ENCODE results near the gene KRT6B. TPM values are rescaled to one million over a fixed set of nuclear protein-coding genes. Genes with fewer than 3 reads are reported as not detected.
"Not testable (repeated sequence)": the region's sequence is repeated elsewhere in the genome, so short reads cannot be mapped to it uniquely, and the experiment has no call there.

KRT6B gene
- total RNA-seq, 2 experiments from 2014 or later: not detected

DNA sequence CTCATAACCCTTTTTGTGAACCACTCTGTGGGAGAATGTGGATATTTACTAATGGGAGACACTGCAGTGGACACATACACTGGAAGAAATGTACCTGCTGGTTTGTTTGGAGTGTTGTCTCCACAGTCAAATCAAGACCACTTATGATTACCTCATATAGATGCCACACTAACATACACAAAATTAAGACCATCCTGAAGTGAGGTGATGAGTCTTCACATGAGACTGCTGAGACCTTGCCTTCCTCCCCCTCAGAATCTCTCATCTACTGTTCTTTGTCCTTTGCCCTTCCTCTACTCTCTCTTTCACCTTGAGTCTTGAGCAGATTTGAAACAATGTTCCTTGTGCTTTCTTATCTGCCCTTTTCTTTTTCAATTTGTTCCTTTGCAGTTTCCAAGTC lies 36.8 kb upstream of the KRT6B start:
- Mint-ChIP-seq H3K4me3 (no peak overlapping the region), H3K27ac (no peak overlapping the region), H3K27me3 (peaks cover 41% of the 10 kb centered on the region), H3K9me3 (peaks cover 4% of the 10 kb centered on the region), H3K4me1 (no peaks in the 10 kb centered on the region), H3K36me3 (ENCODE audit: low read depth) (no peaks in the 10 kb centered on the region)
- ChIA-PET CTCF (no interaction called here), POLR2A (no interaction called here)
- no peak for DNase-seq

DNA sequence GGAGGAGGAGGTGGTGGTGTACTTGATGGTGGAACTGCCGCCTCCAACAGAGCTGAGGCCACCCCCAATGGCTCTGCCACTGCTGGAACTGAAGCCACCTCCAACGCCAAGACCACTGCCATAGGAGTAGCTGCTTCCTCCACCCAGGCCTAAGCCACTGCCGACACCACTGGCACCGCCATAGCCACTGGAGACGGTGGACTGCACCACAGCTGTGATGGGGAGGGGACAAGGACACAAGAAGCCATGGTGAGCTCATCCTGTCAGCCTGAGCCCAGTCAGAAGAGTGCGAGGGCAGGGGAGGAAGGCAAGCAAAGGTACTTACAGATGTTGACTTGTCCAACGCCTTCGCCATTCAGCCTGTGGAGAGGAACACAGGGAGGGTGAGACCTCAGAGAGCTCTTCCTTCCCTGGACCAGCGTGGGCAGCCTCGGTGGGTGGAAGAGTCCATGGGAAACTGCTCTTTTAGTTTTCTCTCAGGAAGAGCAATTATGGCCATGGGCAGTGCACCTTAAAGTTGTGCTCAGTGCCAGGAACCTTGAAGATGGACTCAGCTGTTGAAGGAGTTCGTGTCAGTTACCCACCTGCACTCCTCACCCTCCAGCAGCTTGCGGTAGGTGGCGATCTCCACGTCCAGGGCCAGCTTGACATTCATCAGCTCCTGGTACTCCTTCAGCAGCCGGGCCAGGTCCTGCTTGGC lies 35.9 kb upstream of the KRT6B start:
- H3K27me3 Mint-ChIP-seq: peaks cover 49% of the 10 kb centered on the region
- H3K4me1 Mint-ChIP-seq; POLR2A ChIA-PET; DNase-seq; H3K36me3 Mint-ChIP-seq (ENCODE audit: low read depth); H3K27ac Mint-ChIP-seq; H3K9me3 Mint-ChIP-seq; CTCF ChIA-PET; H3K4me3 Mint-ChIP-seq: not testable (repeated sequence)

DNA sequence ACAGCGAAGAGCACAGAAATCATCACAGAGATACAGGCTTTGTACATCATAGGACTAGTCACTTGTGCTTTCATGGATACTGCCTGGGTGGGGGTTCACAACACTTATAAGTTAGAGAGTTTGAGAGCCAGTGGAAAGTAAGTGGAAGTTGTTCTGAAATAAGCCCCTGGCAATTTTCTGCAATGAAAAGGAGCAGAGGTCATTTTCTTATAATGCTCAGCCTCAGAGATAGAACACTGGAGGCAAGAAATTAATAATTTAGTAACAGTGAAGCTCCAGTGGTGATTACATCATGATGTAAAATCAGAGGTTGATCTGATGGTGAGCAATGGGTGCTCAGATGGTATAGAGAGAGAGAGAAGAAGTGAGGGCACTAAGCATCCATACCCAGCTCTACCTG lies 35.3 kb upstream of the KRT6B start:
- H3K27me3 Mint-ChIP-seq: peaks cover 54% of the 10 kb centered on the region

DNA sequence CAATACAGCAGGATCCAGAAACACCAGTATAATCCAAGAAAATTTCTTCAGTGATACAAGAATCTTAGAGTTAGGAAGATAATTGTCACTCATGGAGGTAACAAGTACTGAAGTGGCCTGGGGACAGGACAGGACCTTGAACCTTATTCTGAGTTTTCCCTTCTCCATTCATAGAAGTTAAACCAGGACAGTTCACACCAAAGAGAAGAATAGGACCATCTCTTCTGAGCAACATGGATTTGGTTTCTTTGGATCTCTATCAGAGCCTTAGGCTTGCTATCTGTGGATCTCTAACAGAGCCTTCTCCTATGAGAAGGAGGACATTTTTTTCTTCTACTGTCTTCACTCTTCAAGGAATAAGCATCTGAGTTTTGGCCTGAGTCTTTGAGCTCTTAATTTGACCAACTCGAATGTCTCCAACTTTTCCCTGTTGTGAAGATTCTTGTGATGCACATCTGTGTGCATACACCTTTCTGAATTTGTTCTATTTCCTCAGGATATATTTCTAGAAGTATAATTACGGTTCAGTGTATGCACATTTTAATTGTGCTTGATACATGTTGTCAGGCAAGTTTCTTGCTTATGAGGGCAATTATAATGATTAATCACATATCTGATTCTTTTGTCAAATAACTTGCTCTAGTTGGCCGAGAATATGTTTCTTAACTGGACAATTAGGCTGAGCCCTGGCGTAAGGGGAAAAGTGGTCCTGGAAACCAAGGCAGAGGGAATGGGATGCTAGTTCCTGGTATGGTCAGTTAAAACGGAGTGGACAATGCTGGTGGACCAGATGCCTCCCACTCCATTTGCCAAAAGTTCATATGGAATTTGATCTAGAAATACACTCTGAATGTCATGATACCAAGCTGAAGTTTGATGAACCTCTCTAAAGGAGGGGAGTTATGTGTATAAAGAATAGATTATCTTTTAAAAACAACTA lies 34.5 kb upstream of the KRT6B start:
- Mint-ChIP-seq H3K4me1 (no peaks in the 10 kb centered on the region), H3K27me3 (peaks cover 57% of the 10 kb centered on the region), H3K4me3 (no peak overlapping the region), H3K27ac (no peak overlapping the region), H3K9me3 (peaks cover 4% of the 10 kb centered on the region), H3K36me3 (ENCODE audit: low read depth) (no peaks in the 10 kb centered on the region)
- ChIA-PET POLR2A (no interaction called here), CTCF (no interaction called here)
- DNase-seq: no peak

More for the DNA sequence above, 35.3 kb upstream of the KRT6B start:
- H3K9me3 Mint-ChIP-seq: peaks cover 4% of the 10 kb centered on the region
- CTCF ChIA-PET: no interaction called here
- DNase-seq: no peak
- H3K36me3 Mint-ChIP-seq (ENCODE audit: low read depth): no peaks in the 10 kb centered on the region
- POLR2A ChIA-PET: no interaction called here
- no peak overlapping the region for H3K4me3 Mint-ChIP-seq
- no peaks in the 10 kb centered on the region for H3K4me1 Mint-ChIP-seq
- H3K27ac Mint-ChIP-seq: no peak overlapping the region

DNA sequence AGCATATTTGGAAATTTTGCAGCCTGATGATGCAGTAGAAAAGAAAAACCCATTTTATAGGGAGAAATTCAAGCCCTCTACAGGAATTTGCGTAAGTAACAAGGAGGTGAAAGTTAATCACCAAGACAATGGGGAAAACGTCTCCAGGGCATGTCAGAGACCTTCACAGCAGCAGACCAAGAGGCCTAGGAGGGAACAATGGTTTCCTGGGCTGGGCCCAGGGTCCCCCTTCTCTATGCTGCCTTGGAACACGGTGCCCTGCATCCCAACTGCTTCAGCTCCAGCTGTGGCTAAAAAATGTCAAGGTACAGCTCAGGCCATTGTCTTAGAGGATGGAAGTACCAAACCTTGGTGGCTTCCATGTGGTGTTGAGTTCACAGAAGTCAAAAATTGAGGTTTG lies 28.1 kb upstream of the KRT6B start:
- Mint-ChIP-seq H3K36me3 (ENCODE audit: low read depth) (no peaks in the 10 kb centered on the region), H3K4me1 (no peaks in the 10 kb centered on the region), H3K4me3 (no peak overlapping the region), H3K27me3 (peaks cover 47% of the 10 kb centered on the region), H3K27ac (no peak overlapping the region), H3K9me3 (peaks cover 11% of the 10 kb centered on the region)
- ChIA-PET POLR2A (no interaction called here), CTCF (no interaction called here)
- no peak for DNase-seq

DNA sequence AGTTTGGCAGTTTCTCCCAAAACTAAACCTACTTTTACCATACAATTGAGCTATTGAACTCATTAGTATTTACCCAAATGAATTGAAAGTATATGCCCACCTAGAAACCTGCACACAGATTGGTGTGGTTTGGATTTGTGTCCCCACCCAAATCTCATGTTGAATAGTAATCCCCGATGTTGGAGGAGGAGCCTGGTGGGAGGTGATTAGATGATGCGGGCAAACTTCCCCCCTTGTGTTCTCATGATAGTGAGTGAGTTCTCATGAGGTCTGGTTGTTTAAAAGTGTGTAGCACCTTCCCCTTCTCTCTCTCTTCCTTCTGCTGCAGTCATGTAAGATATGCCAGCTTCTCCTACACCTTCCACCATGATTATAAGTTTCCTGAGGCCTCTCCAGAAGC lies 25.7 kb upstream of the KRT6B start:
- DNase-seq: no peak
- H3K27ac Mint-ChIP-seq: no peak overlapping the region
- H3K9me3 Mint-ChIP-seq: peaks cover 8% of the 10 kb centered on the region
- POLR2A ChIA-PET: no interaction called here
- H3K4me3 Mint-ChIP-seq: no peak overlapping the region
- CTCF ChIA-PET: no interaction called here
- H3K27me3 Mint-ChIP-seq: peaks cover 31% of the 10 kb centered on the region
- no peaks in the 10 kb centered on the region for H3K36me3 Mint-ChIP-seq (ENCODE audit: low read depth)
- H3K4me1 Mint-ChIP-seq: no peaks in the 10 kb centered on the region

DNA sequence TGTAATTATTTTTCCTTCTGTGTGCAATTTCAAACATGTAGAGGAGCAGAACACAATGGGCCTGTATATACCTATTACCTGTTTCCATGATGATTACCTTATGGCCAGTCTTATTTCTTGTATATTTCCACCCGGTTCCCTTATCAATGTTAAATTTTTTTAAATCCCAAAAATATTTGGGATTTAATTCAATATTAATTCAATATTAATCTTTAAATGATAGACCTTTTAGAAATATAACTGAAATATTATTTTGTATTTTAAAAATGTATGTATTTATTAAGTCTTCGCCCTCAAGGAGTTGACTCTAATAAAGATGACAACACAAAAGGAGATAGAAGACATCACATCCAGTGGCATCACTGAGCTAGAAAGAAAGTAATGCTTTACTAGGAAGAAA lies 22.3 kb upstream of the KRT6B start:
- H3K4me3 Mint-ChIP-seq: no peak overlapping the region
- POLR2A ChIA-PET: no interaction called here
- H3K36me3 Mint-ChIP-seq (ENCODE audit: low read depth): no peaks in the 10 kb centered on the region
- no peak overlapping the region for H3K27ac Mint-ChIP-seq
- CTCF ChIA-PET: no interaction called here
- DNase-seq: no peak
- peaks cover 17% of the 10 kb centered on the region for H3K27me3 Mint-ChIP-seq
- H3K4me1 Mint-ChIP-seq: no peaks in the 10 kb centered on the region
- H3K9me3 Mint-ChIP-seq: peaks cover 4% of the 10 kb centered on the region

DNA sequence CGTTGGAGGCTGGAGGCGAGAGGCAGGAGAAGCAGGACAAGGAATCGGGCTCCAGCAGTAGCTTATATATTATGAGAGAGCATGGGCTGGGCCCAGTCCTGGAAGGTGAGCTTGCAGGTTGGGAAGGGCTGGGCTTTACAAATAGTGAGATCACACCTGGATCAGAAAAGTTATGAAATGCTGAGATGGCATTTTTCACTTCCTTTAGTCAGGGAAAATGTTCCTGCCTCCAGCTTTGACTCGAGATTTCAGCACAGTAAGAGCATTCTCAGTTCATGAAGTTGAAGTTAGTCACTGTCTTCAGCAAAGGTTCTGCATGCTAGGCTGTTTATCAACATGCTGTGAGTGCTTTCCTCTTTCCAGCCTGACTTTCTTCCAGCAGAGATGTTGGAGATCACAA lies 21.8 kb upstream of the KRT6B start, which contains the start of gene KRT6C:
Gene KRT6C, minus strand, starts transcription at position 38 of the 400 bp plus-strand sequence. CDS start 68 bp downstream, outside the sequence.
- CTCF ChIA-PET: no interaction called here
- DNase-seq: no peak
- no peak within 1 kb of the TSS for H3K4me3 Mint-ChIP-seq
- peaks cover under 1% of the 10 kb centered on the region for H3K9me3 Mint-ChIP-seq
- H3K36me3 Mint-ChIP-seq (ENCODE audit: low read depth): no peaks in the 10 kb centered on the region
- H3K4me1 Mint-ChIP-seq: no peaks in the 10 kb centered on the region
- H3K27me3 Mint-ChIP-seq: peaks cover 17% of the 10 kb centered on the region
- H3K27ac Mint-ChIP-seq: no peak within 1 kb of the TSS
- POLR2A ChIA-PET: no interaction called here

DNA sequence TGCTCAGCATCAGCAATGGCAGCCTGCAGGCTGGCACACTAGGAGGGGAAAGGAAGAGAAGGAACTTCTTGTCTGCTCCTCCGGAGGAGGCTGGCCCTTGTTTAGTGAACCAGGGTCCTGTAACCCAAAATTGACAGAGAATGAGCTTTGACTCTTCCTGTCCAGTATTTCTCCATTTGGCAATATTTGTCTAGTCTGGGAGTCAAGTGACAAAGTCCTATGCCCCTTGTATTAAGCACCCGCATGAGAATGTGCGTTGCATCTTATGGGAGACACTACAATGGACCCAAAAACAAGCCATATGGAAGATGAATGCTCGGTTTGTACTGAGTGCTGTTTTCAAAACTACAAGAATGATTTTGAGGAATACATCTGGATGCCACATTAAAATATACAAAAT lies 17.9 kb upstream of the KRT6B start:
- POLR2A ChIA-PET: no interaction called here
- Mint-ChIP-seq H3K36me3 (ENCODE audit: low read depth) (no peaks in the 10 kb centered on the region), H3K27me3 (peaks cover 8% of the 10 kb centered on the region), H3K4me3 (no peak overlapping the region), H3K27ac (no peak overlapping the region), H3K4me1 (no peaks in the 10 kb centered on the region), H3K9me3 (no peaks in the 10 kb centered on the region)
- CTCF ChIA-PET: interaction anchor here (0.7 kb wide), 1 partner anchor 19 kb away, joined by 3 read pairs; no protein-coding TSS in a partner anchor
- DNase-seq: no peak

DNA sequence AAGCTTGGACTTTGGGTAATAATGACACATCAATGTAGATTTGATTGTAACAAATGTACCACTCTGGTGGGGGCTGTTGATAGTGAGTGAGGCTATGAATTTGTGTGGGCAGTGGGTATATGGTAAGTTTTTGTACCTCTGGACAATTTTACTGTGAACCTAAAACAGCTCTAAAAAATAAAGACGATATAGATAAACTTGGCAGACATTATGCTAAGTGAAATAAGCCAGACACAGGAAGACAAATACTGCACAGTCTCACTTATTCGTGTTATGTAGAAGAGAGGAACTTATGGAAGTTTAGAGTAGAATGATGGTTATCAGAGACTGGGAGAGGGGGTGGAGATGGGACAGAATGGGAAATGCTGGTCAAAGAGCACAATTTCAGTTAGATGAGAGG lies 13.0 kb upstream of the KRT6B start:
- Mint-ChIP-seq H3K27me3 (peaks cover 19% of the 10 kb centered on the region), H3K9me3 (no peaks in the 10 kb centered on the region), H3K4me1 (no peaks in the 10 kb centered on the region), H3K4me3 (no peak overlapping the region), H3K27ac (no peak overlapping the region), H3K36me3 (ENCODE audit: low read depth) (no peaks in the 10 kb centered on the region)
- CTCF ChIA-PET: interaction anchor here (1.0 kb wide), 1 partner anchor 933 kb away, joined by 3 read pairs; no protein-coding TSS in a partner anchor
- POLR2A ChIA-PET: no interaction called here
- no peak for DNase-seq

DNA sequence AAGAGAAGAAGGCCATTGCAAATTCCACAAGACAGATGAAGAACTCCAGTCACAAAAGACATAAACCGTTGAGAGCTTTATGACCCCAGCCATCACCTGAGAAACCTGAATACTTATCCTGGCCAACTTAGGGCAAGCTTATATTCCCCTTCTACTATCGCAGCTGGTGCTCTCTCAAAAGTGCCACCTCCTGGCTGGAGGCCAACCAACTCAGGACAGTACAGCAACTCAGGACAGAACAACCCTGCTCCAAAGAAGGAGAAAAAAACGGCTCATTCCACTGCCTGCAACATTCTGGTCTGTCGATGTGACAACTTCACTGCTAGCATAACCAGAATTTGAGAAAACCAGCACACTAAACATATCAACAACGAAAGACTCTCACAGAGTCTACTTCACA lies 9.7 kb upstream of the KRT6B start:
- Mint-ChIP-seq H3K4me3 (no peak overlapping the region), H3K27ac (no peak overlapping the region), H3K9me3 (no peaks in the 10 kb centered on the region), H3K4me1 (no peaks in the 10 kb centered on the region), H3K36me3 (ENCODE audit: low read depth) (no peaks in the 10 kb centered on the region), H3K27me3 (peaks cover 31% of the 10 kb centered on the region)
- no peak for DNase-seq
- ChIA-PET CTCF (interaction anchor here (1.6 kb wide), 1 partner anchor 240 kb away, joined by 3 read pairs; no protein-coding TSS in a partner anchor), POLR2A (no interaction called here)

DNA sequence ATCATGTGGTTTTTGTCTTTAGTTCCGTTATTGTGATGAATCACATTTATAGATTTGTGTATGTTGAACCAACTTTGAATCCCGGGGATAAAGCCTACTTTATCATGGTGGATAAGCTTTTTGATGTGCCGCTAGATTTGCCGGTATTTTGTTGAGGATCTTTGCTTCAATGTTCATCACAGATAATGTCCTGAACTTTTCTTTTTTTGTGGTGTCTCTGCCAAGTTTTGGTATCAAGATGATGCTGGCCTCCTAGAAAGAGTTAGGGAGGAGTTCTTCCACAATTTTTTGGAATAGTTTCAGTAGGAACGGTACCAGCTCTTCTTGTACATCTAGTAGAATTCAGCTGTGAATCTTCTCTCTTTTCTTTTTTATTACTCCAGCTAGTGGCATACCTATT lies 6.9 kb upstream of the KRT6B start:
- Mint-ChIP-seq H3K36me3 (ENCODE audit: low read depth) (no peaks in the 10 kb centered on the region), H3K27me3 (peaks cover 33% of the 10 kb centered on the region), H3K9me3 (no peaks in the 10 kb centered on the region), H3K4me1 (peaks cover 8% of the 10 kb centered on the region), H3K27ac (no peak overlapping the region), H3K4me3 (no peak overlapping the region)
- POLR2A ChIA-PET: no interaction called here
- DNase-seq: no peak
- CTCF ChIA-PET: interaction anchor here (0.7 kb wide), 1 partner anchor 237 kb away, joined by 3 read pairs; no protein-coding TSS in a partner anchor

DNA sequence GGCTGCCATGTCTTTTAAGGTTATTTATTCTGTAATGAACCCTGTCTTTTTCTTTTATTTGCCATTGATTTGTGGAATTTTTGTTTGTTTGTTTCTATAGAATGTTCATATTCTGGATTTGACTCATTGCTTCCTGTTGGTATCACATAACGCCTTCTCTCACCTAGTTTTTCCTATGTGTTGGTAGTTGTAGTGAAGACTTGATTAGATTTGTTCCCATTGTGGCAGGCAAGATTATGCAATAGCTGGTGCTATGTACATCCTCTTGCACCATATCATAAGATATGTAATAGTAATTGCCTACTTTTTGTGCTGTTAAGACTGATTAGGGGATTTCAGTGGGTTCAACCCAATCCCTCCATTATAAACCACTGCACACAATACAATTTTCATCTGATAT lies 3.9 kb upstream of the KRT6B start:
- Mint-ChIP-seq H3K9me3 (no peaks in the 10 kb centered on the region), H3K36me3 (ENCODE audit: low read depth) (no peaks in the 10 kb centered on the region), H3K4me1 (peaks cover 8% of the 10 kb centered on the region), H3K27ac (no peak overlapping the region), H3K4me3 (no peak overlapping the region), H3K27me3 (peaks cover 30% of the 10 kb centered on the region)
- DNase-seq: no peak
- ChIA-PET POLR2A (no interaction called here), CTCF (no interaction called here)
